OCI-LY1 (cell line): ENCODE results near the gene PKNOX2.

Experiments
- H2AFZ ChIP-seq: fragments of 200-600 bp; sonication (generic), shearing (Covaris generic); 2 replicates; pipeline ENCODE4 v1.6.0; 2014; ENCODE audit warnings: antibody characterized with exemption, mild to moderate bottlenecking, low read length
- H3F3A ChIP-seq: fragments of 200-600 bp; sonication (generic), shearing (Covaris generic); 2 replicates; pipeline ENCODE4 v1.6.0; 2014; ENCODE audit warnings: mild to moderate bottlenecking, antibody characterized with exemption, low read length, moderate library complexity; ENCODE audit not compliant: insufficient read depth
- H3K27ac ChIP-seq: fragments of 200-600 bp; sonication (generic); 2 replicates; pipeline ENCODE4 v1.5.1; 2014; ENCODE audit warnings: low read length, mixed run types, mild to moderate bottlenecking, low read depth; ENCODE audit not compliant: poor library complexity, severe bottlenecking
- H3K27me3 ChIP-seq: fragments of 200-600 bp; sonication (generic); 2 replicates; pipeline ENCODE4 v1.6.0; 2014; ENCODE audit warnings: antibody characterized with exemption, mild to moderate bottlenecking, low read length, moderate library complexity; ENCODE audit not compliant: insufficient read depth
- H3K36me3 ChIP-seq: fragments of 200-600 bp; sonication (generic); 2 replicates; pipeline ENCODE4 v1.6.1; 2014; ENCODE audit warnings: mild to moderate bottlenecking, antibody characterized with exemption, low read length, moderate library complexity, mixed read lengths; ENCODE audit not compliant: insufficient read depth
- H3K4me1 ChIP-seq: fragments of 200-600 bp; sonication (generic); 2 replicates; pipeline ENCODE4 v1.5.1; 2014; ENCODE audit warnings: mild to moderate bottlenecking, low read length, moderate library complexity; ENCODE audit not compliant: insufficient read depth, severe bottlenecking
- H3K4me2 ChIP-seq: fragments of 200-600 bp; sonication (generic), shearing (Covaris generic); 2 replicates; pipeline ENCODE4 v1.6.1; 2014; ENCODE audit warnings: low read length
- H3K4me3 ChIP-seq: fragments of 200-600 bp; sonication (generic); 2 replicates; pipeline ENCODE4 v1.5.1; 2014; ENCODE audit warnings: low read length, low read depth, mild to moderate bottlenecking, mixed read lengths; ENCODE audit not compliant: poor library complexity, severe bottlenecking
- H3K79me2 ChIP-seq: fragments of 200-600 bp; shearing (Covaris generic); 2 replicates; pipeline ENCODE4 v1.6.1; 2016; ENCODE audit warnings: mixed run types, low read length, mixed read lengths; ENCODE audit not compliant: insufficient read depth
- H3K9ac ChIP-seq: fragments of 200-600 bp; sonication (generic), shearing (Covaris generic); 2 replicates; pipeline ENCODE4 v1.6.1; 2014; ENCODE audit warnings: mild to moderate bottlenecking, low read length, mixed read lengths
- H3K9me2 ChIP-seq: fragments of 200-600 bp; sonication (generic), shearing (Covaris generic); 2 replicates; pipeline ENCODE4 v1.6.1; 2014; ENCODE audit warnings: low read depth, mild to moderate bottlenecking, low read length, mixed read lengths
- H3K9me3 ChIP-seq: fragments of 200-600 bp; shearing (Covaris generic); 2 replicates; pipeline ENCODE4 v1.6.1; 2014; ENCODE audit warnings: low read length, mixed read lengths
- H4K20me1 ChIP-seq: fragments of 200-600 bp; sonication (generic), shearing (Covaris generic); 2 replicates; pipeline ENCODE4 v1.6.0; 2016; ENCODE audit warnings: mild to moderate bottlenecking, low read length; ENCODE audit not compliant: insufficient read depth
- CTCF ChIP-seq: fragments of 200-600 bp; sonication (generic), shearing (Covaris generic); IDR thresholded peaks from 2 replicates; pipeline ENCODE4 v1.5.1; 2017; ENCODE audit warnings: mild to moderate bottlenecking, antibody characterized with exemption, low read length, moderate library complexity, mixed read lengths
- EZH2 ChIP-seq: fragments of 200-600 bp; sonication (generic), shearing (Covaris generic); IDR thresholded peaks from 2 replicates; pipeline ENCODE4 v1.8.0; 2017; ENCODE audit warnings: borderline replicate concordance, mixed run types, mild to moderate bottlenecking, antibody characterized with exemption, low read length, moderate library complexity, mixed read lengths

PKNOX2 gene

DNA sequence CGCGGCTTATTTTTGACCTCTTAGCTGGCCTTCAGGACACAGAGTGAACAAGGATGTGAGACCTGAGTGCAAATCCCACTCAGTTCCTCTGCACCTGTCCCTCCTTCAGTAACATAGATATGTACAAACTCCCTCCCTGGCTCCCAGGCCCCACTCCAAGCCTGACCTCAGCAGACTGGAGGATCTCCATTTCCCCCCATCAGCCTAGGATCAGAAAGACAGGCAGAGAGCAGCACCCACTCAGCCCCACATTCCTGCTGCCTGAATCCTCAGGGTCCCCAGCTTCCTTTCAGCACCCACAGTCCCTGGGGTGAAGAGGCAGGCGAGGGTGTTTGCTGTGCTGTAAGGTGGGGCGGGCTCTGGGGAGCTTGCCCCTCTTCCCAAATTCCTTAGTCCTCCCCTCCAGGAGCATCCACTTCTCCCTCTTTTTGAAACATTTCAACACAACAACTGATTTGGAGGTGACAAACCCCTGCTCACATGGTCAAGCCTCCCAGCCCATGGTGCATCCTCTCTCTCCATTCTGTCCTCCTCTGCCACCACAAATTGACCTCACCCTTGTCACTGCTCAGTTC lies 180.4 kb downstream of the PKNOX2 start:
- Histone ChIP-seq H3K36me3 (no peaks in the 10 kb centered on the region), H4K20me1 (no peaks in the 10 kb centered on the region), H3K27me3 (no peaks in the 10 kb centered on the region), H3K9me2 (no peaks in the 10 kb centered on the region), H3K4me2 (no peak overlapping the region), H3F3A (no peaks in the 10 kb centered on the region), H3K9me3 (no peaks in the 10 kb centered on the region), H2AFZ (no peak overlapping the region), H3K4me3 (no peak overlapping the region), H3K27ac (no peak overlapping the region), H3K9ac (no peak overlapping the region), H3K4me1 (no peaks in the 10 kb centered on the region), H3K79me2 (no peaks in the 10 kb centered on the region)
- no peak for TF ChIP-seq EZH2
- TF ChIP-seq CTCF, result no peak

DNA sequence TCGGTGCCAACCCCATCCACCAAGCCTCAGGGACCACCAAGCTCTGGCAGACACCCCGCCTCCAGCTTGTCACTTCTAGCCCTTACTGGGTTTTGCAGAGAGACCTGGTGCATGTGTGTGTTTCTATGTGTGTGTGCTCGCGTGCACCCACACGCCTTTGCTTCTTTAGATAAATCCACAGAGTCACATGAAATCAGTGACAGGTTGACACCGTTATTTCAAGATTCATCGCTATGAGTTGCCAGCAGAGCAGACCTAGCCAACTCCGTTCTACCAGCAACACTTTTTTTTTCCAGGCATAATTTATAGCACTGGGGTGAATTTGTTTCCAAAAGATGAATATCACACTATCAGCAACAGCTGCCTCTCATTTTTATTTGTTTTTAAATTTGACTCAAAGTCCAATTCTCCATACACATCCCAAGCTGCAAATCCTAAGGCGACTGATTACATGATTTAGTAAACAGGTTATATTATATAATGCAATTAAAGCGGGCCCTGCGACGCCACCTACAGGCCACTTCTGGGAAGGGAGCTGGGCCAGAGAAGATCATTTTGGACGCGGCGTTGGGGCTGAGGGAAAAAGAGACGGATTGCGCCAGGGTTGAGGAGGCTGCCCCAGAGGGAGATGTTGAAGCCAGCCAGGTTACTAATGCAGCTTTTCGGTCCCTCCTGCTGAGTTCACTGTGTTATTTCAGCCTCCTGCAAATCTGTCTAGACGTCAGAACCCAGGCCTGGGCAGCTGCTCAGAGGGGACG lies 181.0 kb downstream of the PKNOX2 start:
- no peaks in the 10 kb centered on the region for H3K9me2 ChIP-seq
- no peaks in the 10 kb centered on the region for H3K36me3 ChIP-seq
- H3K27me3 ChIP-seq, result no peaks in the 10 kb centered on the region
- H3F3A ChIP-seq, result no peaks in the 10 kb centered on the region
- TF ChIP-seq CTCF, result peak; percentile 71
- no peak for TF ChIP-seq EZH2
- no peaks in the 10 kb centered on the region for H3K9me3 ChIP-seq
- H2AFZ ChIP-seq, result no peak overlapping the region
- H3K27ac ChIP-seq, result no peak overlapping the region
- no peak overlapping the region for H3K4me2 ChIP-seq
- no peaks in the 10 kb centered on the region for H3K79me2 ChIP-seq
- no peak overlapping the region for H3K9ac ChIP-seq
- H4K20me1 ChIP-seq, result no peaks in the 10 kb centered on the region
- H3K4me3 ChIP-seq, result no peak overlapping the region
- no peaks in the 10 kb centered on the region for H3K4me1 ChIP-seq

GRCh38 chr11:125346179-125346530 lies 181.6 kb downstream of the PKNOX2 start:
- Histone ChIP-seq H4K20me1 (no peaks in the 10 kb centered on the region), H3K4me1 (no peaks in the 10 kb centered on the region), H3K79me2 (no peaks in the 10 kb centered on the region), H3K9me3 (no peaks in the 10 kb centered on the region), H3K36me3 (no peaks in the 10 kb centered on the region), H3K27ac (no peak overlapping the region), H3F3A (no peaks in the 10 kb centered on the region), H2AFZ (no peak overlapping the region), H3K4me2 (no peak overlapping the region), H3K27me3 (no peaks in the 10 kb centered on the region), H3K9ac (no peak overlapping the region), H3K4me3 (no peak overlapping the region), H3K9me2 (no peaks in the 10 kb centered on the region)
- TF ChIP-seq CTCF (no peak), EZH2 (no peak)
